Measurements from ENCODE around the gene KIRREL3.

DNA sequence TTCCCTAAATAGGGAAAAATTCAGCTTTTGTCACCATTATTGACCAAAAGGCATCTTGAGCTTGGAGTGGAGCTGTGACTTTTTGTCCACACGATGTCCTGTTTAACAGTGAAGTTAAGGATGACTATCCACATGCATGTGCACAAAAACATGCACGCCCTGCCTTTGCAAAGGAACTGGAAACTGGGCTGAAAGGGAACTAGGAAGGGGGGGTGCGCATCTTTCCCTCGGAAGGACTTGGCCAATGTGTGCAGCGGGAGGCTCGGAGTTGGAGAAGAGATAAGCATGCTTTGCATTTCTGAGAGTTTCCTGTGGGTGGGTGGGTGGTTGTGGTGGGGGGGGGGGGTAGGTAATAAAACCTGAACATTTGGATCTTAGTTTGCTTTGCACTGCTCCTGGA lies 411 bp upstream of the KIRREL3 start:
- no peak for TF ChIP-seq CTCF (optimal IDR thresholded peaks at IDR 0.05 in 1 of 3, IDR thresholded peaks at IDR 0.05 in 1 of 3, conservative IDR thresholded peaks at IDR 0.05 in 1 of 3; ENCODE audit: extremely low read depth in 1 of 3, insufficient read depth in 2 of 3, low read length in 3 of 3)
- TF ChIP-seq EZH2 (IDR thresholded peaks at IDR 0.05; ENCODE audit: low read length), result no peak
